Bronchial epithelial cell (primary cell): ENCODE data around the gene CT45A3. TPM values are rescaled to one million over a fixed set of nuclear protein-coding genes. Genes with fewer than 3 reads are reported as not detected.
A peak's percentile ranks its signal among the peaks of the same experiment; 100 is the strongest.
"Not testable (repeated sequence)": the region's sequence is repeated elsewhere in the genome, so short reads cannot be mapped to it uniquely, and the experiment has no call there.

Source experiments
- DNase-seq: peaks from one replicate; pipeline ENCODE4 v3.0.0-alpha.2; 2010; ENCODE audit warnings: low read depth
- FAIRE-seq: peaks from 2 replicates; lab custom pipeline; 2011; peaks lifted over from hg19 to GRCh38; lab: Jason Lieb, UNC
- H3K27me3 ChIP-seq: 2 replicates; pipeline ENCODE4 v1.5.1; 2011; ENCODE audit warnings: low read length; ENCODE audit not compliant: control insufficient read depth, insufficient read depth
- H3K36me3 ChIP-seq: 2 replicates; pipeline ENCODE4 v1.5.1; 2011; ENCODE audit warnings: low read length; ENCODE audit not compliant: control insufficient read depth, insufficient read depth
- H3K4me3 ChIP-seq: 2 replicates; pipeline ENCODE4 v1.5.1; 2011; ENCODE audit warnings: mild to moderate bottlenecking, low read depth, low read length, control low read depth
- CTCF ChIP-seq: IDR thresholded peaks from 2 replicates; pipeline ENCODE4 v1.5.1; 2011; ENCODE audit warnings: mild to moderate bottlenecking, moderate library complexity, low read length, control low read depth, inconsistent platforms; ENCODE audit not compliant: insufficient read depth, severe bottlenecking
- total RNA-seq: library from RNA; depleted of rRNA; stranded (reverse); fragments of >200 nt; gene quantifications from 2 replicates; pipeline ENCODE4 v1.2.1, GENCODE V29; 2014

Gene CT45A3
- total RNA-seq, 1 donor from 2014 or later, result not detected

GRCh38 chrX:135713795-135714194, 54.2 kb downstream of the CT45A3 start:
- Histone ChIP-seq H3K4me3 (no peak overlapping the region), H3K36me3 (no peaks in the 10 kb centered on the region), H3K27me3 (no peaks in the 10 kb centered on the region)
- FAIRE-seq, result no peak
- no peak for TF ChIP-seq CTCF
- DNase-seq, result no peak

- DNase-seq, FAIRE-seq, H3K36me3 ChIP-seq, H3K27me3 ChIP-seq, H3K4me3 ChIP-seq: not testable (repeated sequence)
- TF ChIP-seq CTCF, result peak; percentile 5
Measured at GRCh38 chrX:135713183-135713689, 54.8 kb downstream of the CT45A3 start, which contains the start of gene CT45A1. CT45A1 (plus strand) TSS chrX:135713639; CDS start chrX:135718941, 5,302 bp downstream.

Other genes starting within 250 kb of the CT45A3 start
- gene INTS6L, start 247.5 kb downstream of the CT45A3 start, total RNA-seq, result 3.2 TPM in 2 replicates
- gene CT45A1, start 54.6 kb downstream of the CT45A3 start, total RNA-seq, result not detected in 2 replicates
- gene CT45A5, start 17.3 kb upstream of the CT45A3 start, total RNA-seq, result not detected in 2 replicates
- gene CT45A6, start 34.6 kb upstream of the CT45A3 start, total RNA-seq, result not detected in 2 replicates
- not detected in 2 replicates for gene CT45A2, start 51.8 kb upstream of the CT45A3 start, total RNA-seq
- not detected in 2 replicates for gene CT45A7, start 69.1 kb upstream of the CT45A3 start, total RNA-seq
- gene CT45A8, start 86.3 kb upstream of the CT45A3 start, total RNA-seq, result not detected in 2 replicates
- not detected in 2 replicates for gene CT45A9, start 103.6 kb upstream of the CT45A3 start, total RNA-seq
- gene CT45A10, start 125.3 kb upstream of the CT45A3 start, total RNA-seq, result not detected in 2 replicates
- not detected in 2 replicates for gene SAGE1, start 125.5 kb upstream of the CT45A3 start, total RNA-seq
- 7.9 and 9.0 TPM in 2 replicates for gene MMGT1, start 205.8 kb upstream of the CT45A3 start, total RNA-seq
- gene SLC9A6, start 217.2 kb upstream of the CT45A3 start, total RNA-seq, result 22.3 and 24.2 TPM in 2 replicates